Stimulated activated CD8-positive, alpha-beta memory T cell treated with anti-CD3 and anti-CD28 coated beads, Interleukin-2, amount 100 ng/mL, for 48 hours (primary cell): Measurements from ENCODE around the gene FAF1.
"Not testable (repeated sequence)": the region's sequence is repeated elsewhere in the genome, so short reads cannot be mapped to it uniquely, and the experiment has no call there.

ENCODE experiments used
- DNase-seq, 2 donors: peaks; one replicate each; pipeline ENCODE4 v3.0.0-alpha.2; 2020; ENCODE audit warnings: low read depth in 2 of 2

The FAF1 gene

GRCh38 chr1:50959303-50959912, 659 bp downstream of the FAF1 start:
- DNase-seq = no peak

DNA sequence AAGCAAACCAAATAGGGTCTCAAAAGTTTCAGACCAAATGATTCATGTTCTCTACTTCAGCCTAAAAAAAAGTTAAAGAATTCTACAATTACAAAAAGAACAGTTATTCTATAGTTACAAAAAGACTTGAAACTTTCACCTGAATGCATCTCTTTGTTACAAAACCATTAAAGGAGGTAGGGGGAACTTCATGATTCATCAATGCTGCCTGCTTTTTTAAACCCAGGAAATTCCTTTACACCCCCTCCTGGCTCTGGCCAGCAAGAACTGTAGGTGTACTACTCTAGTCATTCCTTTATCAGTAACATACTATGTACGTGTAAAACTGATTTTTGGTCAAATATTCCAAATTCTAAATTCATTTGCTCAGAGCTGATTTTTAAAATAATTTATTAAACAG, 5.0 kb downstream of the FAF1 start:
- no peak for DNase-seq

- not testable (repeated sequence) for DNase-seq
Measured at GRCh38 chr1:50952566-50952965, 7.5 kb downstream of the FAF1 start.

DNA sequence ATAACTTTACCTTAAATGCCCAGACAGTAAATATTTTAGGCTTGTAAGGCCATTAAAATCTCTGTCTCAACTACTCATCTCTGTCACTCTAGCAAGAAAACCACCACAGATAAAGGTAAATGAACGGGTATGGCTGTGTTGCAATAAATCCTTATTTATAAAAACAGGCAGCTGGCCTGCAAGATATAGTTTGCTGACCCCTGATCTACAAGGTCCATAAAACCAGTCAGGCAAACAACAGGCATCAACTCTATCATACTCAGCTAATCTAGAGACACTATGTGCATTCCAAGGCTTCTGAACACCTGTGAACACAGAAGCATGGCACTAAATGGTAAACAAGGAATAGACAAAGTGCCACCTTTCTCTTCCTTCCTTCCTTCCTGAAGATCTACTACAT, 9.7 kb downstream of the FAF1 start:
- DNase-seq = no peak

- DNase-seq = no peak
Measured at GRCh38 chr1:50949286-50949982, 10.6 kb downstream of the FAF1 start.

DNA sequence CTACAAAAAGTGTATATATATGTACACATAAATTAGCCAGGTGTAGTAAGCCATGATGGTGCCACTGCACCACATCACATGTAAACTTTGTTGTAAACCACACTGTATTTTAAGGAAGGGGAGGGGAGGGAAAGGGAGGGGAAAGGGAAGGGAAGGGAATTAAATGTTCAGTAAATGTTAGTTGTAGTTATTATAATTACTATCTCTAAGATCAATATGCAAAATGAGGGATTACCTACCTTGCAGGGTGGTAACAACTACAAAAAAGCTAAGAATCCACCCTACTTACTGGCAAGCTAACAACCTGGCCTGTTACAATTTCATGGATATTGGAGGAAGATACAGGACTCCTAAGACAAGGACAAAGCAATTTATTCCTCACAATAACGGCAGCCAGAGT, 17.7 kb downstream of the FAF1 start:
- DNase-seq = no peak

DNA sequence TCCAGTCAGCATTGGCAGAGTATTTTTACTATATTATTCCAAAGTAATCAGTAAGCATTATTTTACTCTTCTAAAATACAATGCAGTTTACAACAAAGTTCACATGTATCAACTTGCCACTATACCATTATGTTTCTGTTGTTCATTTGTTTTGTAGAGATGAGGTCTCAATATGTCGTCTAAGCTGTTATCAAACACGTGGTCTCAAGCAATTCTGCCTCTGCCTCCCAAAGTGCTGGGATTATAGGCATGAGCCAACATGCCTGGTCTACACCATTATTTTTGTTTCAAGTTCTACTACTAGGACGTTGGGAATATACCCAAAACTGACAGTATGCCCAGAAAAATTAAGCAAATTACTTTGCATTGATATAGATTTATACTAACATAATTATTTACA, 19.8 kb downstream of the FAF1 start:
- no peak for DNase-seq

GRCh38 chr1:50936321-50936720, 23.7 kb downstream of the FAF1 start:
- no peak for DNase-seq

GRCh38 chr1:50935276-50935675, 24.8 kb downstream of the FAF1 start:
- DNase-seq = not testable (repeated sequence)

DNA sequence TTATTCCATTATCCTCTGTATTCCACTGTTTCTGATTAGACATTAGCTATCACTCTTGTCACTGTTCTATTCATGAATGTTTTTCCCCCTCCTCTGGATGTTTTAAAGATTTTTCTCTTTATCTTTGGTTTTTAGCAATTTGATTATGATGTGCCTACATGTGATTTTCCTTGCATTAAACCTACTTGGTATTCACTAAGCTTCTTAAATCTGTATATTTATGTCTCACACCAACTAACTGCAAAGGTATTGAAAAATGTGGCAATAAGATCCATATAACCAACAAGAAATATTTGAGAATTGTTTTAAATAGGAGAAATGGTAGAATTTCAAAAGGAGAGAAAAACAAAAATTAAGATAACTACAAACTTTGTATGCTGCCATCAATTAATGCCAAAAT, 25.2 kb downstream of the FAF1 start:
- DNase-seq = no peak

- DNase-seq = not testable (repeated sequence)
Measured at GRCh38 chr1:50933770-50934169, 26.3 kb downstream of the FAF1 start.

- not testable (repeated sequence) for DNase-seq
Measured at GRCh38 chr1:50932043-50932442, 28.0 kb downstream of the FAF1 start.

DNA sequence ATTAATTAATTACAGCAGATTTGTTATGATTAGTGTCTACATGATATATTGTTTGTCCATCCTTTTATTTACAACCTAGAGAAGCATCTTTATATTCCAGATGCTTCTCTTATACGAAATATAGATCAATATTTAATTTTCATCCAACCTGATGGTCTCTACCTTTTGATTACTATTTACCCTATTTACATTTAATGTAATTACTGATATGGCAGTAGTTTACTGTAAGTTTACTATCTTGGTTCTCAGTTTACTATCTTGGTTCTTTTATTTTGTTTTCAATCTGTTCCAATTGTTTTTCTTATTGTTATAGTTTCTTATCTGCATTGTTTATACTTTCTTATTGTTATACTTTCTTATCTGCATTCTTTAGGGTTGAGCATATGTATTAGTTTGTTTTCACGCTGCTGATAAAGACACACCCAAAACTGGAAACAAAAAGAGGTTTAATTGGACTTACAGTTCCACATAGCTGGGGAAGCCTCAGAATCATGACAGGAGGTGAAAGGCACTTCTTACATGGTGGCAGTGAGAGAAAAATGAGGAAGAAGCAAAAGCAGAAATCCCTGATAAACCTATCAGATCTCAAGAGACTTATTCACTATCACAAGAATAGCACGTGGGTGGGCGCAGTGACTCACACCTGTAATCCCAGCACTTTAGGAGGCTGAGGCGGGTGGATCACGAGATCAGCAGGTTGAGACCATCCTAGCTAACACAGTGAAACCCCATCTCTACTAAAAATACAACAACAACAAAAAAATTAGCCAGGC, 28.9 kb downstream of the FAF1 start:
- DNase-seq = peak; percentile 3 to 22

GRCh38 chr1:50930193-50930592, 29.9 kb downstream of the FAF1 start:
- DNase-seq = no peak

DNA sequence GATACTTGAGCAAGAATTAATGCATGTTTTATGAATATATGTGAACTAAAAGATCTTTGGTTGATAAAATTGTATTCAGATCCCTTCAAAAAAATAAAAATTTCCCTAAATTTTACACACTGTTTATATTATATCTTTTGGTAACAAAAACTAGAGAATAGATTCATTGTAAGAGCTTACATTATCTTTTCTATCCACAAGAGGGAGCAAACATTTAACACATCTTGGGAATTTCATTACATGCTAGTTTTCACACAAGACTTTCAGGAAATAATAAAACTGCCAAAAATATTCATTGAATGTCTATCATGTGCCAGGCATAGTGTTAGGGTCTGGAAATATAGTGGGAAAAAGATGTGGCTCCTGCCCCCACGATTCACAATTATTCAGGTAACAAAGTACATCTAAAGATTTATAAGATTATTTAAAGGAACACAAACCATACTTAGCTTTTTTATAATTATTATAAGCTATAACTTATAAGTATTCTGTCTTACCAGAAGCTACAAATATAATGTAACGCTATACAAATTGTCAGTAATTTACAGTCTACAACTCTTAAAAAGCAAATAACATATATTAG, 30.6 kb downstream of the FAF1 start:
- no peak for DNase-seq

DNA sequence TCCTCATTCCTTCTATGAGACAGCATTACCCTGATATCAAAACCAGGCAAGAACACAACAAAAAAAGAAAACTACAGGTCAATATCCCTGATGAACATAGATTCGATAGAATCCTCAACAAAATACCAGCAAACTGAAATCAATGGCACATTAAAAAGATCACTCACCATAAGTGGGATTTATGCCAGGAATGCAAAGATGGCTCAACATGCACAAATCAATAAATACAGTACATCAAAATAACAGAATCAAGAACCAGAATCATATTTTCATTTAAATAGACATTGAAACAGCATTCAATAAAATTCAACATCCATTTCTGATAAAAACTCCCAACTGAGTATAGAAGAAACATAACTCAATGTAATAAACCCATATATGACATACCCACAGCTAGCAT, 36.5 kb downstream of the FAF1 start:
- no peak for DNase-seq

GRCh38 chr1:50921029-50921428, 39.0 kb downstream of the FAF1 start:
- DNase-seq = no peak

DNA sequence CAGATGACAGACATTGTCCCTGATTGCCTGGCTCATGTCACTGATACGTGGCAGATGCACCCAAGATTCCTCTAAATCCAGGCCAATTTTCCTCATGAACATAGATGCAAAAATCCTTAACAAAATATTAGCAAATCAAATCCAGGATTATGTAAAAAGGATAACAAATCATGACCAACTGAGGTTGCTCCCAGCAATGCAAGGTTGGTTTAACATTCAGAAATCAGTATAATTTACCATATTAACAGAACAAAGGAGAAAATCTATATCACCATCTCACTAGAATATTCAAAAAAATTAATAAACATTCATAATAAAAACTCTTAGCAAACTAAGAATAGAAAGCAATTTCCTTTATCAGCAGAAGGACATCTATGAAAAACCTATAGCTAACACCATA, 39.7 kb downstream of the FAF1 start:
- no peak for DNase-seq

DNA sequence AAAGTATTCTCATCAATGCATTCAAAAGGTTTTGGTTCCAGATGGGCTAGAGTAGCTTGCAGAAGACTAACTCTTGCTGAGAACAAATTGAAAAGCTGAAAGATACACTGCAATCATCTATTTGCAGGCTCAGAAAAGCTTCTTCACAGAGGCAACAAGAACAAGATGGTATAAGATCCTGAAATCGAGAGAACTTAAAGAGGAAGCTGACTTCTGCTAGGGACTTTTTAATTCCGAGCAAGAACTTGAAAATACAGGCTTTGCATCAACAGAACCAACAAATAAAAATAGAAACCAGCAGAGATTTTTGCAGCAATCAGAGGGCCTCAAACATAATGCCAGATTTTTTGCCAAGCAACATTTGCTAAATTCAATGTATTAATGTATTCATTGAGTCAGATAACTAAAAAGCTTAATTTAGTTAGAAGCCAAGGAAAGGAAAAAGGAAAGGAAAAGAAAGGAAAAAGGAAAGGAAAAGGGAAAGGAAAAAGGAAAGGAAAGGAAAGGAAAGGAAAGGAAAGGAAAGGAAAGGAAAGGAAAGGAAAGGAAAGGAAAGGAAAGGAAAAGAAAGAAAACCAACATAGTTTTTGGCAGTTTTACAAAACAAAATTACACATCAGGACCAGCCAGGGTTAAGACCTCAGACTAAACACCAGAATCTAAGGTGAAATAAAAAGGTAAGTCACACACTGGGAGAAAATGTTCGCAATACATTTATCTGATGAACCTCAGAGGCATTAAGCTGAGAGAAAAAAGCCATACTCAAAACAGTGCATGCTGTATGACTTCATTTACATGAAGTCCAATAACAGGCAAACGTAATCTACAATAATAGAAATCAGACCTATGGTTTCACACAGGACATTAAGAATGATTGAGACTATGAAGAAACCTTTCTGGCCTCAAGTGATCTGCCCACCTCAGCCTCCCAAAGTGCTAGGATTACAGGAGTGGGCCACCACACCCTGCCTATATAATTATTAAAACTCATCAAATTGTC, 42.6 kb downstream of the FAF1 start:
- no peak for DNase-seq

DNA sequence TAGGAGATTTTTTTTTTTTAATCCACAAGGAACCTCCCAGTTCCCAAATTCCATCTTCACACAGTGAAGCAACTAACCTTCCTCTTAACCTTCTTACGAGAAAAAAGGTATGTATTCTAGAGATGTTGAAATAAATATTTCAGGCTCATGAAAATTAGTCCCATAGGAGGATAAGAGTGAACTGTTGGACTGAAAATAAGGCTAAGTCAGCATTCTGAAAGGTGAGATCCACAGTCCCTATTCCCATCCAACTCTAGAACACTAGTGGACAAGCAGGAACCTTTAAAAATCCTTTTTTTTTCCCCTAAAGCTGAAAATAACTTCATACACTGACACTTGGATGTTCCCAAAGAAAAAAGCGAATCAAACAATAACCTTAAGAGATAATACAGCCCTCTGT, 44.4 kb downstream of the FAF1 start:
- DNase-seq = no peak

DNA sequence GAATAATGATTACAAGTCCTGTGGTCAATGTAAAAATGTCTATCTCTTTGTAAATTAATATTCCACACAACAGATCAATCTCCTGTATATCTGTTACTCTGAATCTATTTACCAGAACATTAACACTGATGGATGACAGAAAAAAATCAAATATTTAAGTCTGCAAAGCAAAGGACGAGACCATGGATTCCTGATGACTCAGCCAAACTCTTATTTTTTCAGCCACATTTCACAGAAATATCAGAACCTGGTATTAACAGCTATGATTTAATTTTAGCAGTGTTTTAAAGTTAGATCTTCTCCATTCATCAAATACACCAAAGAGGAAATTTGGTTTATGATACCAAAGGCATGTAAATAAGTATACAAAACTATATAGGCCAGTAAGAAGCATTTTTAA, 46.1 kb downstream of the FAF1 start:
- no peak for DNase-seq
